ENCODE data around the gene TRAF1. TPM values are rescaled to one million over a fixed set of nuclear protein-coding genes. Genes with fewer than 3 reads are reported as not detected.

TRAF1 gene
- total RNA-seq, 1 experiment from 2014 or later: 4.7 TPM

DNA sequence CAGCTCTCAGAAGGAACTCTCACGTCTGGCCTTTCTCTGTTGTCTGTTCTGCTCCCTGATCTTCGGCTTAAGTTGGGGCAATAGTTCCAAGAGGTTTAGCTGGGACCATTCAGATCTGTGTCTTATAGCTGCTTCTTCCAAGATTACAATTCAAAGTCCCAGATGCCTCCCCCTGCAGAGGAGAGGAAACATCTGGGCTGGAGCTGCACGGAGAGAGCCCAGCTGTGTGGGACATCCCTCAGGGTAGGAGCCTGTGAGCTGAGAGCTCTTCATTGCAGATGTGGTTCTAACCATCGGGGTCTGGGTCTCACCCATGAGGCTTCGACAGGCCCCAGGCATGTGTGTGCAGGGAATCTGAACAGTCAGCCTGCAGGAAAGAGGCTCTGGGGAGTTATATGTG lies 40.6 kb downstream of the TRAF1 start:
- intact Hi-C loops (cut with micrococcal nuclease; ENCODE audit: unreplicated experiment): no loop called here
- no peak for ATAC-seq
- Histone ChIP-seq H3K36me3 (ENCODE audit: control insufficient read depth, insufficient read depth, low read length) (no peaks in the 10 kb centered on the region), H3K9me3 (ENCODE audit: control insufficient read depth, insufficient read depth, low read depth, low read length) (no peaks in the 10 kb centered on the region), H3K4me1 (ENCODE audit: control insufficient read depth, insufficient read depth, low read length) (no peaks in the 10 kb centered on the region; the same call in 1 of the 2 replicates), H3K27me3 (ENCODE audit: control insufficient read depth, insufficient read depth, low read length) (no peaks in the 10 kb centered on the region), H3K27ac (ENCODE audit: low read length) (no peak overlapping the region), H3K4me3 (ENCODE audit: low read depth in 2 of 2, low read length in 2 of 2) (no peak overlapping the region)
- no TSS peak for BruUV-seq (replicated peaks)
- POLR2A ChIA-PET: no interaction called here
- TF ChIP-seq TCF7L2 (IDR thresholded peaks at IDR 0.05; ENCODE audit: low read depth, low read length) (no peak), POLR2AphosphoS5 (IDR thresholded peaks at IDR 0.05; ENCODE audit: low read depth, low read length) (no peak), SIN3A (IDR thresholded peaks at IDR 0.05; ENCODE audit: borderline replicate concordance, insufficient read depth, low read depth, low read length) (no peak)
- TF ChIP-seq, protein P1, sequence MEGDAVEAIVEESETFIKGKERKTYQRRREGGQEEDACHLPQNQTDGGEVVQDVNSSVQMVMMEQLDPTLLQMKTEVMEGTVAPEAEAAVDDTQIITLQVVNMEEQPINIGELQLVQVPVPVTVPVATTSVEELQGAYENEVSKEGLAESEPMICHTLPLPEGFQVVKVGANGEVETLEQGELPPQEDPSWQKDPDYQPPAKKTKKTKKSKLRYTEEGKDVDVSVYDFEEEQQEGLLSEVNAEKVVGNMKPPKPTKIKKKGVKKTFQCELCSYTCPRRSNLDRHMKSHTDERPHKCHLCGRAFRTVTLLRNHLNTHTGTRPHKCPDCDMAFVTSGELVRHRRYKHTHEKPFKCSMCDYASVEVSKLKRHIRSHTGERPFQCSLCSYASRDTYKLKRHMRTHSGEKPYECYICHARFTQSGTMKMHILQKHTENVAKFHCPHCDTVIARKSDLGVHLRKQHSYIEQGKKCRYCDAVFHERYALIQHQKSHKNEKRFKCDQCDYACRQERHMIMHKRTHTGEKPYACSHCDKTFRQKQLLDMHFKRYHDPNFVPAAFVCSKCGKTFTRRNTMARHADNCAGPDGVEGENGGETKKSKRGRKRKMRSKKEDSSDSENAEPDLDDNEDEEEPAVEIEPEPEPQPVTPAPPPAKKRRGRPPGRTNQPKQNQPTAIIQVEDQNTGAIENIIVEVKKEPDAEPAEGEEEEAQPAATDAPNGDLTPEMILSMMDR (IDR thresholded peaks at IDR 0.05): no peak
- TF ChIP-seq, protein P2, sequence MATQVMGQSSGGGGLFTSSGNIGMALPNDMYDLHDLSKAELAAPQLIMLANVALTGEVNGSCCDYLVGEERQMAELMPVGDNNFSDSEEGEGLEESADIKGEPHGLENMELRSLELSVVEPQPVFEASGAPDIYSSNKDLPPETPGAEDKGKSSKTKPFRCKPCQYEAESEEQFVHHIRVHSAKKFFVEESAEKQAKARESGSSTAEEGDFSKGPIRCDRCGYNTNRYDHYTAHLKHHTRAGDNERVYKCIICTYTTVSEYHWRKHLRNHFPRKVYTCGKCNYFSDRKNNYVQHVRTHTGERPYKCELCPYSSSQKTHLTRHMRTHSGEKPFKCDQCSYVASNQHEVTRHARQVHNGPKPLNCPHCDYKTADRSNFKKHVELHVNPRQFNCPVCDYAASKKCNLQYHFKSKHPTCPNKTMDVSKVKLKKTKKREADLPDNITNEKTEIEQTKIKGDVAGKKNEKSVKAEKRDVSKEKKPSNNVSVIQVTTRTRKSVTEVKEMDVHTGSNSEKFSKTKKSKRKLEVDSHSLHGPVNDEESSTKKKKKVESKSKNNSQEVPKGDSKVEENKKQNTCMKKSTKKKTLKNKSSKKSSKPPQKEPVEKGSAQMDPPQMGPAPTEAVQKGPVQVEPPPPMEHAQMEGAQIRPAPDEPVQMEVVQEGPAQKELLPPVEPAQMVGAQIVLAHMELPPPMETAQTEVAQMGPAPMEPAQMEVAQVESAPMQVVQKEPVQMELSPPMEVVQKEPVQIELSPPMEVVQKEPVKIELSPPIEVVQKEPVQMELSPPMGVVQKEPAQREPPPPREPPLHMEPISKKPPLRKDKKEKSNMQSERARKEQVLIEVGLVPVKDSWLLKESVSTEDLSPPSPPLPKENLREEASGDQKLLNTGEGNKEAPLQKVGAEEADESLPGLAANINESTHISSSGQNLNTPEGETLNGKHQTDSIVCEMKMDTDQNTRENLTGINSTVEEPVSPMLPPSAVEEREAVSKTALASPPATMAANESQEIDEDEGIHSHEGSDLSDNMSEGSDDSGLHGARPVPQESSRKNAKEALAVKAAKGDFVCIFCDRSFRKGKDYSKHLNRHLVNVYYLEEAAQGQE (IDR thresholded peaks at IDR 0.05; ENCODE audit: insufficient read depth in 1 of 2, low read depth in 2 of 2, low read length in 1 of 2): no peak
- in situ Hi-C loops (cut with HindIII; ENCODE audit: low pct_unique_long_range_greater_than_20kb, low sequenced_read_pairs): no loop called here
- CTCF ChIA-PET: no interaction called here
- no peak for DNase-seq (ENCODE audit: low read depth, low spot score)

DNA sequence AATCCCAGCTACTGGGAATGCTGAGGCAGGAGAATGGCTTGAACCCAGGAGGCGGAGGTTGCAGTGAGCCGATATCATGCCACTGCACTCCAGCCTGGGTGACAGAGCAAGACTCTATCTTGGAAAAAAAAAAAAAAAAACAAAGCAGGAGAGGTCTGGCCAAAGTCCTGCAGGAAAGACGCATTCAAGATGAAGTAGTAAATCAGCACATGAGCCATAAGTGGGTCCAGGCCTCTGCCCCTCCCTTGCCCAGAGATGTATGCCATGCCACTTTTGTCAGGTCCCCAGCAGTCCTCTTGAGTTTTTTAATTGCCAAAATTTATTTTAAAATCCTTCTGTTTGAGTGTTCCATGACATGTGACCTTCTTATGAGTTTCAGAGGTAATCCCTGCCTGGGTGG lies 41.1 kb downstream of the TRAF1 start:
- Histone ChIP-seq H3K36me3 (ENCODE audit: control insufficient read depth, insufficient read depth, low read length) (no peaks in the 10 kb centered on the region), H3K4me1 (ENCODE audit: control insufficient read depth, insufficient read depth, low read length) (no peaks in the 10 kb centered on the region; the same call in 1 of the 2 replicates), H3K9me3 (ENCODE audit: control insufficient read depth, insufficient read depth, low read depth, low read length) (no peaks in the 10 kb centered on the region), H3K27ac (ENCODE audit: low read length) (no peak overlapping the region), H3K27me3 (ENCODE audit: control insufficient read depth, insufficient read depth, low read length) (no peaks in the 10 kb centered on the region), H3K4me3 (ENCODE audit: low read depth in 2 of 2, low read length in 2 of 2) (no peak overlapping the region)
- DNase-seq (ENCODE audit: low read depth, low spot score) (no peak), ATAC-seq (no peak)
- TF ChIP-seq SIN3A (IDR thresholded peaks at IDR 0.05; ENCODE audit: borderline replicate concordance, insufficient read depth, low read depth, low read length): no peak
- TF ChIP-seq, protein P2 (IDR thresholded peaks at IDR 0.05; ENCODE audit: insufficient read depth in 1 of 2, low read depth in 2 of 2, low read length in 1 of 2): no peak
- TF ChIP-seq POLR2AphosphoS5 (IDR thresholded peaks at IDR 0.05; ENCODE audit: low read depth, low read length): no peak
- TF ChIP-seq TCF7L2 (IDR thresholded peaks at IDR 0.05; ENCODE audit: low read depth, low read length): no peak
- TF ChIP-seq, protein P1 (IDR thresholded peaks at IDR 0.05): no peak
- intact Hi-C loops (cut with micrococcal nuclease; ENCODE audit: unreplicated experiment) (no loop called here), in situ Hi-C loops (cut with HindIII; ENCODE audit: low pct_unique_long_range_greater_than_20kb, low sequenced_read_pairs) (no loop called here)
- CTCF ChIA-PET: no interaction called here
- no TSS peak for BruUV-seq (replicated peaks)
- POLR2A ChIA-PET: no interaction called here

Data from Panc1 (cell line).